Osteoblast (primary cell): Measurements from ENCODE around the gene ZNF611. TPM values are rescaled to one million over a fixed set of nuclear protein-coding genes. Genes with fewer than 3 reads are reported as not detected.
"Not testable (repeated sequence)": the region's sequence is repeated elsewhere in the genome, so short reads cannot be mapped to it uniquely, and the experiment has no call there.

Experiments
- DNase-seq: peaks from one replicate; pipeline ENCODE4 v3.0.0; 2011; ENCODE audit warnings: low spot score, mixed read lengths; ENCODE audit not compliant: insufficient read length; ENCODE audit errors: missing footprints
- H2AFZ ChIP-seq: 2 replicates; pipeline ENCODE4 v1.6.0; 2011; ENCODE audit warnings: mild to moderate bottlenecking, low read length
- H3K27ac ChIP-seq: 2 replicates; pipeline ENCODE4 v1.5.1; 2011; ENCODE audit warnings: mild to moderate bottlenecking, low read depth, low read length, moderate library complexity
- H3K27me3 ChIP-seq: 2 replicates; pipeline ENCODE4 v1.6.0; 2012; ENCODE audit warnings: mild to moderate bottlenecking, control low read depth, inconsistent platforms, low read length, moderate library complexity; ENCODE audit not compliant: insufficient read depth
- H3K36me3 ChIP-seq: 2 replicates; pipeline ENCODE4 v1.5.1; 2011; ENCODE audit warnings: mild to moderate bottlenecking, low read length, control low read depth, moderate library complexity; ENCODE audit not compliant: insufficient read depth
- H3K4me1 ChIP-seq: 2 replicates; pipeline ENCODE4 v1.5.1; 2011; ENCODE audit warnings: mild to moderate bottlenecking, low read length, control low read depth, moderate library complexity; ENCODE audit not compliant: insufficient read depth
- H3K4me2 ChIP-seq: 2 replicates; pipeline ENCODE4 v1.6.0; 2011; ENCODE audit warnings: mild to moderate bottlenecking, low read length; ENCODE audit not compliant: insufficient read depth
- H3K4me3 ChIP-seq: fragments of 200-600 bp; sonication (generic); 3 replicates; pipeline ENCODE4 v1.5.1; 2012; ENCODE audit warnings: mild to moderate bottlenecking, low read length, inconsistent platforms; ENCODE audit not compliant: insufficient read depth
- H3K79me2 ChIP-seq: 2 replicates; pipeline ENCODE4 v1.6.0; 2012; ENCODE audit warnings: mild to moderate bottlenecking, low read length, control low read depth, inconsistent platforms; ENCODE audit not compliant: insufficient read depth
- H3K9me3 ChIP-seq: 2 replicates; pipeline ENCODE4 v1.5.1; 2011; ENCODE audit warnings: low read depth, low read length, control low read depth
- H4K20me1 ChIP-seq: 2 replicates; pipeline ENCODE4 v1.6.0; 2012; ENCODE audit warnings: mild to moderate bottlenecking, low read length, control low read depth; ENCODE audit not compliant: insufficient read depth
- CTCF ChIP-seq: IDR thresholded peaks from 2 replicates; pipeline ENCODE4 v1.5.1; 2011; ENCODE audit warnings: mild to moderate bottlenecking, low read depth, low read length, moderate library complexity; ENCODE audit errors: extremely low read depth
- total RNA-seq: library from RNA; depleted of rRNA; stranded (reverse); fragments of >200 nt; gene quantifications from 2 replicates; pipeline ENCODE4 v1.2.3, GENCODE V29; 2012

The ZNF611 gene
- total RNA-seq, 1 donor: 10.5 TPM

GRCh38 chr19:52691737-52692136, 43.1 kb downstream of the ZNF611 start:
- H3K4me3 ChIP-seq: no peak overlapping the region
- DNase-seq: no peak
- no peak for TF ChIP-seq CTCF
- no peaks in the 10 kb centered on the region for H3K36me3 ChIP-seq
- H3K4me2 ChIP-seq: no peak overlapping the region
- H3K9me3 ChIP-seq: no peaks in the 10 kb centered on the region
- no peaks in the 10 kb centered on the region for H4K20me1 ChIP-seq
- H3K27ac ChIP-seq: no peak overlapping the region
- no peak overlapping the region for H2AFZ ChIP-seq
- H3K4me1 ChIP-seq: peaks cover 17% of the 10 kb centered on the region
- peaks cover 26% of the 10 kb centered on the region for H3K79me2 ChIP-seq
- no peaks in the 10 kb centered on the region for H3K27me3 ChIP-seq

GRCh38 chr19:52691215-52691610, 43.6 kb downstream of the ZNF611 start:
- Histone ChIP-seq H3K36me3 (no peaks in the 10 kb centered on the region), H4K20me1 (no peaks in the 10 kb centered on the region), H3K4me2 (peak overlapping the region; percentile 90), H2AFZ (peak overlapping the region; percentile 96), H3K4me1 (peaks cover 20% of the 10 kb centered on the region), H3K27me3 (no peaks in the 10 kb centered on the region), H3K79me2 (peaks cover 30% of the 10 kb centered on the region), H3K27ac (peak overlapping the region; percentile 84), H3K4me3 (peak overlapping the region; percentile 98), H3K9me3 (no peaks in the 10 kb centered on the region)
- TF ChIP-seq CTCF: no peak
- no peak for DNase-seq

- Histone ChIP-seq H3K4me3 (peak overlapping the region; percentile 98), H3K79me2 (peaks cover 36% of the 10 kb centered on the region), H4K20me1 (no peaks in the 10 kb centered on the region), H2AFZ (peak overlapping the region; percentile 99), H3K36me3 (no peaks in the 10 kb centered on the region), H3K27ac (peak overlapping the region; percentile 90), H3K27me3 (no peaks in the 10 kb centered on the region), H3K4me1 (peaks cover 20% of the 10 kb centered on the region), H3K9me3 (no peaks in the 10 kb centered on the region), H3K4me2 (peak overlapping the region; percentile 97)
- TF ChIP-seq CTCF: no peak
- DNase-seq: peak; percentile 96
Observed at GRCh38 chr19:52690369-52691214, 44.3 kb downstream of the ZNF611 start.

- H3K4me2 ChIP-seq: peak overlapping the region; percentile 97
- peaks cover 43% of the 10 kb centered on the region for H3K79me2 ChIP-seq
- peak overlapping the region; percentile 98 for H3K4me3 ChIP-seq
- H4K20me1 ChIP-seq: no peaks in the 10 kb centered on the region
- H3K36me3 ChIP-seq: no peaks in the 10 kb centered on the region
- peak overlapping the region; percentile 99 for H2AFZ ChIP-seq
- no peaks in the 10 kb centered on the region for H3K9me3 ChIP-seq
- no peaks in the 10 kb centered on the region for H3K27me3 ChIP-seq
- no peak for TF ChIP-seq CTCF
- H3K4me1 ChIP-seq: peaks cover 20% of the 10 kb centered on the region
- peak; percentile 87 for DNase-seq
- H3K27ac ChIP-seq: peak overlapping the region; percentile 90
Observed at GRCh38 chr19:52689843-52690368, 44.9 kb downstream of the ZNF611 start.

GRCh38 chr19:52688925-52689796, 45.7 kb downstream of the ZNF611 start:
- H3K4me1 ChIP-seq: peaks cover 20% of the 10 kb centered on the region
- H3K27me3 ChIP-seq, H3K36me3 ChIP-seq, H3K9me3 ChIP-seq, DNase-seq, H4K20me1 ChIP-seq: not testable (repeated sequence)
- peaks cover 50% of the 10 kb centered on the region for H3K79me2 ChIP-seq
- peak overlapping the region; percentile 99 for H2AFZ ChIP-seq
- peak overlapping the region; percentile 90 for H3K27ac ChIP-seq
- peak overlapping the region; percentile 98 for H3K4me3 ChIP-seq
- H3K4me2 ChIP-seq: peak overlapping the region; percentile 97
